Regular cardiac myocyte (primary cell): ENCODE measurements around the gene ZNF280A. TPM values are rescaled to one million over a fixed set of nuclear protein-coding genes. Genes with fewer than 3 reads are reported as not detected.

Source experiments
- total RNA-seq: library from RNA; depleted of rRNA; stranded (reverse); fragments of >200 nt; gene quantifications from 2 replicates; pipeline ENCODE4 v1.2.3, GENCODE V29; 2014

Gene ZNF280A, protein sequence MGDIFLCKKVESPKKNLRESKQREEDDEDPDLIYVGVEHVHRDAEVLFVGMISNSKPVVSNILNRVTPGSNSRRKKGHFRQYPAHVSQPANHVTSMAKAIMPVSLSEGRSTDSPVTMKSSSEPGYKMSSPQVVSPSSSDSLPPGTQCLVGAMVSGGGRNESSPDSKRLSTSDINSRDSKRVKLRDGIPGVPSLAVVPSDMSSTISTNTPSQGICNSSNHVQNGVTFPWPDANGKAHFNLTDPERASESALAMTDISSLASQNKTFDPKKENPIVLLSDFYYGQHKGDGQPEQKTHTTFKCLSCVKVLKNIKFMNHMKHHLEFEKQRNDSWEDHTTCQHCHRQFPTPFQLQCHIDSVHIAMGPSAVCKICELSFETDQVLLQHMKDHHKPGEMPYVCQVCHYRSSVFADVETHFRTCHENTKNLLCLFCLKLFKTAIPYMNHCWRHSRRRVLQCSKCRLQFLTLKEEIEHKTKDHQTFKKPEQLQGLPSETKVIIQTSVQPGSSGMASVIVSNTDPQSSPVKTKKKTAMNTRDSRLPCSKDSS
- total RNA-seq: under 0.01 and 0.28 TPM in 2 replicates

DNA sequence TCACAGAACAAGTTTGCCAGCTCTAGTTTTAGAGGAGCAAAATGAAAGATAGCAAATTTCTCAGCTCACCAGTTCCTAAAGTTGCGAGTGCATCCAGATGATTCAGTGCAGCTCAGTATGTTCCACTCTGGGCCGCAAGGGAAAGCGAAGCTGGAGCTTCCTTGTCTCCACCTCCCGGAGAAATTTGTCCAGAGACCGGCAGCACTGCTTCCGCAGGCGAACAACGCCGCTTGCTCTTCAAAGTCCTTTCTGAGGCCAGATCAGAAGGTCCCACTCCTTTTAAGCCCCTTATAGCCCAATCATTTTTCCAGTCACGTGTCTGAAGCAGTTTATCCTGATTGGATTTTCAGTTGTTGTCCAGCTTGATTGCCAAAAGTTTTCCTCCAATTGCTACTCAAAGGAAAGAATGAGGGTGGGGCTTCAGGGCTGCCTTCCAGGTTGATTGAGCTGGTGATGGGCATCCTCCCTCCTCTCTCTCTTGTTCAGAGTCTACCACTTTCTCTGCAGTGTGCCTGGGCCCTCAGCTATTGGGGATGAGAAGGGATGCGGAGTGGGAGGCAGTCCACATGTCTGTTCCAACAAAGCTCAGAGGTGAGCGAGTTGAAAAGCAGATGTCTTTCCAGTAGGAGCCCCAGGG lies at the start of gene ZNF280A:
Gene ZNF280A (minus strand): TSS at position 251 of the 637 bp plus-strand sequence. CDS start 4,640 bp downstream, outside the sequence.

DNA sequence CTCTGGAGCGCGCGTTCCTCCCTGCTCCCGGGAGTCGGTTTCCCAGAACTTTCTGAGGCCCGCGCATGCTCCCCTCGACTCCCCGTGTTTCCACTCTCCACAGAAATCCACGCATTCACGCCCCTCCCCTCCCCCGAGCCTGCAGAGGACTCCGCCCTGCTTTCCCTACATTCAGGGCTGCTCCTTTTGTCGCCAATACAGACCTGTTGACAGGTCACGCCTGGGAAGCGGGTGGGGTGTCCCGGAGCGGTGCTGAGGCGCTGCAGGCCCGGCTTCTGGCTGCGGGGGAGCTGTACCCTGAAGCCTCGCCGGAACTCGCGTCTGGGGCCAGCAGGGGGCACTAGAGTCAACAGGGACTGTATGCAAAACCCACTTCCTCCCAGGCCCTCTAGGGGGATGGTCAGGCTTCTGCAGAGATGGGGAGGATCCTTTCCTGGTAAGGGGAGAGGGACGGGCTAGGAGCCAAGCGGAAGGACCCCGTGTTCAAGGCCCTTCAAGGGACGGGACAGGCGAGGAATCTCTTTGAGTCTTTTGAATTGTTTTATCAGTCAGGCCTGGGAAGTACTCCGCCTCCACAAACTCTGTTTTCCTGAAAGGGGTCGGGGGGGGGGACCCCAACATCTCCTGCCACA lies 39.0 kb upstream of the ZNF280A start, which contains the start of gene PRAME:
Gene PRAME (minus strand): TSS at position 294 of the 632 bp plus-strand sequence. CDS start 2,433 bp downstream, outside the sequence.

GRCh38 chr22:22508274-22509176 lies 11.5 kb downstream of the ZNF280A start, which contains the start of gene ZNF280B:
TSS of gene ZNF280B (minus strand) at chr22:22508742. CDS start at chr22:22489398, 19,344 bp downstream.

Other genes with a start within 250 kb of the ZNF280A start
- 0.56 and 0.58 TPM in 2 replicates for gene ZNF280B, start 11.5 kb downstream of the ZNF280A start, total RNA-seq
- under 0.01 and 0.58 TPM in 2 replicates for gene PRAME, start 39.0 kb upstream of the ZNF280A start, total RNA-seq
- gene GGTLC2, start 124.3 kb upstream of the ZNF280A start, total RNA-seq: not detected in 2 replicates